DOHH2 (cell line): Measurements from ENCODE around the gene PXDC1.

Source experiments
- EZH2phosphoT487 ChIP-seq: fragments of 200-600 bp; sonication (generic); IDR thresholded peaks from 2 replicates; pipeline ENCODE4 v1.6.1; 2017; ENCODE audit warnings: borderline replicate concordance, mild to moderate bottlenecking, antibody characterized with exemption, low read length, moderate library complexity, mixed read lengths
- TF ChIP-seq, protein P1 (sequence below): fragments of 200-600 bp; sonication (generic); IDR thresholded peaks from one replicate; pipeline ENCODE4 v1.5.1; 2014; ENCODE audit warnings: antibody characterized with exemption, mild to moderate bottlenecking, low read depth, low read length; ENCODE audit not compliant: poor library complexity, severe bottlenecking

DNA sequence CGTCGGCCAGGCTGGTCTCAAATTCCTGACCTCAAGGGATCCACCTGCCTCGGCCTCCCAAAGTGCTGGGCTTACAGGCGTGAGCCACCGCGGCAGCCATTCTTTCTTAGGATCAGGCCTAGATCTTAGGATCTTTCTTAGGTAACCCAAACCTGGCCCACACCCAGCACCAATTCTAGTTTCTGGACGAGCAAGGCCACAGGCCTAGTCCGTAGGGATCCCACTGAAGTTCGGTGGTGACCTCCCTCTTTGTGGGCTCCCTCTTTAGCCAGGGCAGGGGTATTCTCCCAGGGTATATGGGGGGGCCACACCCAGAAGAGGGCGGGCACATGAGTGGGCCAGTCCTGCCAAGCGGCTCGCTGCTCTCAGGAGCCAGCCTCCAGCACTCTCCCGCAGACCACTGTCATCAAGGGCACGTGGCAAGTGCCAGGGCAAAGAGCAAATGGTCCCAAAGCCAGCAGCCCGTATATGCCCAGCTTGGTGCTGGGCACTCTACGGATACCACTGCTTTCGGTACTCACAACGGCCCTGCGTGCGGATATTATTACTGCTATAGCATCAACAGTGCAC is 6.5 kb downstream of the PXDC1 start:
- TF ChIP-seq, protein P1, sequence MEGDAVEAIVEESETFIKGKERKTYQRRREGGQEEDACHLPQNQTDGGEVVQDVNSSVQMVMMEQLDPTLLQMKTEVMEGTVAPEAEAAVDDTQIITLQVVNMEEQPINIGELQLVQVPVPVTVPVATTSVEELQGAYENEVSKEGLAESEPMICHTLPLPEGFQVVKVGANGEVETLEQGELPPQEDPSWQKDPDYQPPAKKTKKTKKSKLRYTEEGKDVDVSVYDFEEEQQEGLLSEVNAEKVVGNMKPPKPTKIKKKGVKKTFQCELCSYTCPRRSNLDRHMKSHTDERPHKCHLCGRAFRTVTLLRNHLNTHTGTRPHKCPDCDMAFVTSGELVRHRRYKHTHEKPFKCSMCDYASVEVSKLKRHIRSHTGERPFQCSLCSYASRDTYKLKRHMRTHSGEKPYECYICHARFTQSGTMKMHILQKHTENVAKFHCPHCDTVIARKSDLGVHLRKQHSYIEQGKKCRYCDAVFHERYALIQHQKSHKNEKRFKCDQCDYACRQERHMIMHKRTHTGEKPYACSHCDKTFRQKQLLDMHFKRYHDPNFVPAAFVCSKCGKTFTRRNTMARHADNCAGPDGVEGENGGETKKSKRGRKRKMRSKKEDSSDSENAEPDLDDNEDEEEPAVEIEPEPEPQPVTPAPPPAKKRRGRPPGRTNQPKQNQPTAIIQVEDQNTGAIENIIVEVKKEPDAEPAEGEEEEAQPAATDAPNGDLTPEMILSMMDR: no peak
- no peak for TF ChIP-seq EZH2phosphoT487
